Stimulated activated CD8-positive, alpha-beta memory T cell treated with anti-CD3 and anti-CD28 coated beads, Interleukin-12 subunit alpha, Interleukin-12 subunit beta, amount 100 ng/mL, for 24 hours (primary cell): ENCODE results near the gene AP1S3.
A peak's percentile ranks its signal among the peaks of the same experiment; 100 is the strongest.
"Not testable (repeated sequence)": the region's sequence is repeated elsewhere in the genome, so short reads cannot be mapped to it uniquely, and the experiment has no call there.

ENCODE experiments used
- DNase-seq: peaks from one replicate; pipeline ENCODE4 v3.0.0-alpha.2; 2020; ENCODE audit errors: extremely low read depth

Gene AP1S3

GRCh38 chr2:223837287-223838061 is at the start of gene AP1S3:
TSS of gene AP1S3 (minus strand) at chr2:223837582. CDS start at chr2:223837450, 132 bp downstream.
- peak; percentile 45 for DNase-seq

- no peak for DNase-seq
Measured at GRCh38 chr2:223887127-223887526, 49.7 kb upstream of the AP1S3 start.

- DNase-seq: no peak
Measured at GRCh38 chr2:223886726-223887125, 49.3 kb upstream of the AP1S3 start.

GRCh38 chr2:223884399-223884798 is 47.0 kb upstream of the AP1S3 start:
- no peak for DNase-seq

- no peak for DNase-seq
Measured at GRCh38 chr2:223882715-223883114, 45.3 kb upstream of the AP1S3 start.

- no peak for DNase-seq
Measured at GRCh38 chr2:223880796-223881195, 43.4 kb upstream of the AP1S3 start.

GRCh38 chr2:223877721-223878410 is 40.5 kb upstream of the AP1S3 start:
- no peak for DNase-seq

- DNase-seq: no peak
Measured at GRCh38 chr2:223873672-223874071, 36.3 kb upstream of the AP1S3 start.

GRCh38 chr2:223872772-223873171 is 35.4 kb upstream of the AP1S3 start:
- not testable (repeated sequence) for DNase-seq

GRCh38 chr2:223871661-223872060 is 34.3 kb upstream of the AP1S3 start:
- DNase-seq: not testable (repeated sequence)

GRCh38 chr2:223870840-223871611 is 33.6 kb upstream of the AP1S3 start:
- no peak for DNase-seq

- DNase-seq: no peak
Measured at GRCh38 chr2:223868005-223868404, 30.6 kb upstream of the AP1S3 start.

- no peak for DNase-seq
Measured at GRCh38 chr2:223865907-223866508, 28.6 kb upstream of the AP1S3 start.

GRCh38 chr2:223865124-223865523 is 27.7 kb upstream of the AP1S3 start:
- no peak for DNase-seq

- DNase-seq: no peak
Measured at GRCh38 chr2:223863491-223863890, 26.1 kb upstream of the AP1S3 start.

- DNase-seq: no peak
Measured at GRCh38 chr2:223860809-223861738, 23.7 kb upstream of the AP1S3 start.

GRCh38 chr2:223859070-223859469 is 21.7 kb upstream of the AP1S3 start:
- no peak for DNase-seq

- no peak for DNase-seq
Measured at GRCh38 chr2:223856584-223856983, 19.2 kb upstream of the AP1S3 start.

GRCh38 chr2:223856021-223856420 is 18.6 kb upstream of the AP1S3 start:
- no peak for DNase-seq

- no peak for DNase-seq
Measured at GRCh38 chr2:223855426-223855825, 18.0 kb upstream of the AP1S3 start.

- no peak for DNase-seq
Measured at GRCh38 chr2:223854741-223855140, 17.4 kb upstream of the AP1S3 start.
